Measurements from ENCODE around the gene MRPL38.

DNA sequence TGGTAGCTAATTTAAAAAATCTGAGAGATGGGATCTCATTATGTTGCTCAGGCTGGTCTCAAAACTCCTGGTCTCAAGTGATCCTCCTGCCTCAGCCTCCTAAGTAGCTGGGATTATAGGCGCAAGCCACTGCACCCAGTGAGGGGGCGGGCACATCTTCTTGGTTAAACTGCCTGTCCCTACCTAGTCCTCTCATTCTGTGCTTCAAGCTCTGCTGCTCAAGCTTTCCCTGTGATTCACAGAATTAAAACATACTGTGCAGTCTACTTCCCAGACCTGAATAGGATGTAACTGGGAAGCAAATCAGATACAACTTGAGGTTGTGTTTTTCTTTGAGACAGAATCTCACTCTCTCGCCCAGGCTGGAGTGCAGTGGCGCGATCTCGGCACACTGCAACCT lies 2.3 kb downstream of the MRPL38 start:
- no peak for TF ChIP-seq CREM (CRISPR knock-in tag; IDR thresholded peaks at IDR 0.05)
- TF ChIP-seq, protein P1, sequence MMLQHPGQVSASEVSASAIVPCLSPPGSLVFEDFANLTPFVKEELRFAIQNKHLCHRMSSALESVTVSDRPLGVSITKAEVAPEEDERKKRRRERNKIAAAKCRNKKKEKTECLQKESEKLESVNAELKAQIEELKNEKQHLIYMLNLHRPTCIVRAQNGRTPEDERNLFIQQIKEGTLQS (CRISPR knock-in tag; conservative IDR thresholded peaks at IDR 0.05) = no peak
- no peak for TF ChIP-seq TEAD1 (CRISPR knock-in tag; IDR thresholded peaks at IDR 0.05)
- TF ChIP-seq, protein P2, sequence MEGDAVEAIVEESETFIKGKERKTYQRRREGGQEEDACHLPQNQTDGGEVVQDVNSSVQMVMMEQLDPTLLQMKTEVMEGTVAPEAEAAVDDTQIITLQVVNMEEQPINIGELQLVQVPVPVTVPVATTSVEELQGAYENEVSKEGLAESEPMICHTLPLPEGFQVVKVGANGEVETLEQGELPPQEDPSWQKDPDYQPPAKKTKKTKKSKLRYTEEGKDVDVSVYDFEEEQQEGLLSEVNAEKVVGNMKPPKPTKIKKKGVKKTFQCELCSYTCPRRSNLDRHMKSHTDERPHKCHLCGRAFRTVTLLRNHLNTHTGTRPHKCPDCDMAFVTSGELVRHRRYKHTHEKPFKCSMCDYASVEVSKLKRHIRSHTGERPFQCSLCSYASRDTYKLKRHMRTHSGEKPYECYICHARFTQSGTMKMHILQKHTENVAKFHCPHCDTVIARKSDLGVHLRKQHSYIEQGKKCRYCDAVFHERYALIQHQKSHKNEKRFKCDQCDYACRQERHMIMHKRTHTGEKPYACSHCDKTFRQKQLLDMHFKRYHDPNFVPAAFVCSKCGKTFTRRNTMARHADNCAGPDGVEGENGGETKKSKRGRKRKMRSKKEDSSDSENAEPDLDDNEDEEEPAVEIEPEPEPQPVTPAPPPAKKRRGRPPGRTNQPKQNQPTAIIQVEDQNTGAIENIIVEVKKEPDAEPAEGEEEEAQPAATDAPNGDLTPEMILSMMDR (IDR thresholded peaks at IDR 0.05) = no peak
- TF ChIP-seq JUN (CRISPR knock-in tag; IDR thresholded peaks at IDR 0.05) = no peak
